PC-9 (cell line): ENCODE measurements around the gene ZNF236. TPM values are rescaled to one million over a fixed set of nuclear protein-coding genes. Genes with fewer than 3 reads are reported as not detected.

Source experiments
- BruUV-seq: library from RNA; stranded (reverse); fragments of 400-500 nt; replicated peaks from 2 replicates; lab custom pipeline; 2021; lab: Mats Ljungman, UMichigan
- CTCF ChIA-PET: fragments of 300-600 bp; sonication (Branson Sonifier 250); formaldehyde crosslinking; loops from one replicate; lab custom pipeline; 2022; ENCODE audit warnings: antibody characterized with exemption; lab: Charles Lee
- POLR2A ChIA-PET: fragments of 300-600 bp; sonication (Branson Sonifier 250); formaldehyde crosslinking; loops from one replicate; lab custom pipeline; 2022; ENCODE audit warnings: antibody characterized with exemption; ENCODE audit not compliant: unreplicated experiment; lab: Charles Lee
- DNase-seq, 2 experiments: peaks; one replicate each; pipeline versions ENCODE4 v3.0.0 to v3.0.0-alpha.2; 2015 to 2022; ENCODE audit warnings: mixed read lengths in 1 of 2
- H2AFZ ChIP-seq: fragments of 200-600 bp; sonication (generic); 2 replicates; pipeline ENCODE4 v1.8.1; 2017; ENCODE audit warnings: antibody characterized with exemption
- H3F3A ChIP-seq: fragments of 200-600 bp; sonication (generic); 2 replicates; pipeline ENCODE4 v1.8.1; 2017; ENCODE audit warnings: antibody characterized with exemption, mild to moderate bottlenecking, low read depth; ENCODE audit not compliant: insufficient read depth
- H3K27ac ChIP-seq: fragments of 200-600 bp; sonication (generic); 2 replicates; pipeline ENCODE4 v1.6.1; 2016; ENCODE audit warnings: mixed run types
- H3K27me3 ChIP-seq: fragments of 200-600 bp; sonication (generic); 2 replicates; pipeline ENCODE4 v1.6.1; 2016; ENCODE audit warnings: low read depth, mixed run types; ENCODE audit not compliant: insufficient read depth
- H3K36me3 ChIP-seq: fragments of 200-600 bp; sonication (generic); 2 replicates; pipeline ENCODE4 v1.6.1; 2016; ENCODE audit warnings: low read depth, mixed run types
- H3K4me1 ChIP-seq: fragments of 200-600 bp; sonication (generic); replicated peaks from 2 replicates; pipeline ENCODE4 v1.6.1; 2016; ENCODE audit warnings: mixed run types; ENCODE audit not compliant: insufficient read depth
- H3K4me2 ChIP-seq: fragments of 200-600 bp; sonication (generic); 2 replicates; pipeline ENCODE4 v1.6.1; 2017; ENCODE audit warnings: mixed run types
- H3K4me3 ChIP-seq: fragments of 200-600 bp; sonication (generic); 2 replicates; pipeline ENCODE4 v1.6.1; 2016; ENCODE audit warnings: mixed run types
- H3K79me2 ChIP-seq: fragments of 200-600 bp; sonication (generic); 2 replicates; pipeline ENCODE4 v1.6.1; 2017; ENCODE audit warnings: low read depth, mixed run types
- H3K9me2 ChIP-seq: fragments of 200-600 bp; sonication (generic); 2 replicates; pipeline ENCODE4 v1.8.1; 2017; ENCODE audit warnings: mild to moderate bottlenecking; ENCODE audit not compliant: insufficient read depth
- H3K9me3 ChIP-seq: fragments of 200-600 bp; sonication (generic); 2 replicates; pipeline ENCODE4 v1.8.1; 2016; ENCODE audit warnings: low read depth; ENCODE audit not compliant: insufficient read depth
- H4K20me1 ChIP-seq: fragments of 200-600 bp; sonication (generic); 2 replicates; pipeline ENCODE4 v1.8.1; 2017; ENCODE audit not compliant: insufficient read depth
- EZH2 ChIP-seq: fragments of 200-600 bp; sonication (generic); IDR thresholded peaks from 2 replicates; pipeline ENCODE4 v1.8.0; 2017; ENCODE audit warnings: antibody characterized with exemption, low read depth
- intact Hi-C: fragments of 100-400 bp; cut with micrococcal nuclease; formaldehyde crosslinking; loops from one replicate; pipeline ENCODE4 v1.10.0; 2022; ENCODE audit not compliant: unreplicated experiment
- total RNA-seq: library from RNA; stranded (reverse); gene quantifications from 2 replicates; pipeline ENCODE4 v1.2.3, GENCODE V29; 2021
- TF ChIP-seq, protein P1 (sequence below): fragments of 200-600 bp; sonication (generic); conservative IDR thresholded peaks from 2 replicates; pipeline ENCODE4 v1.6.1; 2017; ENCODE audit warnings: mixed run types, antibody characterized with exemption, mild to moderate bottlenecking, moderate library complexity

ZNF236 gene
- total RNA-seq, 1 experiment from 2014 or later = 10.8 TPM

DNA sequence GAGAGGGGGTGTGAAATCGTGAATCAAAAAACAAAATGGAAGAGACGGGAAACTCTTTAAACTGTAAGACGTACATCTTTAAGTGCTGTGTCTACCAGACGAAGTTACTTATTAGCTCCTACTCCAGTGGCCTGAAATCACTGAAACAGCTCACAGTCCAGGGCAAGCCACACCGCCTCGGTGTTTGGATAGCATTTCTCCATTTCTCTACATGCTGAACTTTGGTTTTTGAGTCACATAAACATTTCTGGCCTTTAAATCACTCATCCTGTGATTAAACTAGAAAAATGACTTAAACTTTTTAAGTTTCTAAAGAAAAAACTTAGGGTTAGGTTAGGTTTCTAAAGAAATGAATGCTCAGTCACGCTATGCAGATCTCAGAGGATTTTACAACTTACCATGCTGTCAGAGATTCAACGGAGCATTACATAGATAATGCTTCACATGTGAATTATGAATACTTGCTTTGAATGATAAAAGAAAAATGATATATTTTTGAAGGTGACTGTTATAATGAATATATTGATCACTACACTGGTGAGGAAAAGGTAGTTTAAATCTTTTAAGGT is 171.8 kb downstream of the ZNF236 start:
- no peak for TF ChIP-seq EZH2
- TF ChIP-seq, protein P1, sequence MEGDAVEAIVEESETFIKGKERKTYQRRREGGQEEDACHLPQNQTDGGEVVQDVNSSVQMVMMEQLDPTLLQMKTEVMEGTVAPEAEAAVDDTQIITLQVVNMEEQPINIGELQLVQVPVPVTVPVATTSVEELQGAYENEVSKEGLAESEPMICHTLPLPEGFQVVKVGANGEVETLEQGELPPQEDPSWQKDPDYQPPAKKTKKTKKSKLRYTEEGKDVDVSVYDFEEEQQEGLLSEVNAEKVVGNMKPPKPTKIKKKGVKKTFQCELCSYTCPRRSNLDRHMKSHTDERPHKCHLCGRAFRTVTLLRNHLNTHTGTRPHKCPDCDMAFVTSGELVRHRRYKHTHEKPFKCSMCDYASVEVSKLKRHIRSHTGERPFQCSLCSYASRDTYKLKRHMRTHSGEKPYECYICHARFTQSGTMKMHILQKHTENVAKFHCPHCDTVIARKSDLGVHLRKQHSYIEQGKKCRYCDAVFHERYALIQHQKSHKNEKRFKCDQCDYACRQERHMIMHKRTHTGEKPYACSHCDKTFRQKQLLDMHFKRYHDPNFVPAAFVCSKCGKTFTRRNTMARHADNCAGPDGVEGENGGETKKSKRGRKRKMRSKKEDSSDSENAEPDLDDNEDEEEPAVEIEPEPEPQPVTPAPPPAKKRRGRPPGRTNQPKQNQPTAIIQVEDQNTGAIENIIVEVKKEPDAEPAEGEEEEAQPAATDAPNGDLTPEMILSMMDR = no peak
- Histone ChIP-seq H3K27me3 (no peaks in the 10 kb centered on the region), H3K9me2 (no peaks in the 10 kb centered on the region), H3K4me3 (no peak overlapping the region), H2AFZ (no peak overlapping the region), H3K27ac (no peak overlapping the region), H3K4me1 (no peaks in the 10 kb centered on the region), H3K36me3 (no peaks in the 10 kb centered on the region), H4K20me1 (no peaks in the 10 kb centered on the region), H3K4me2 (no peak overlapping the region), H3K9me3 (no peaks in the 10 kb centered on the region), H3K79me2 (no peaks in the 10 kb centered on the region), H3F3A (peaks cover 7% of the 10 kb centered on the region; the same call in 1 of the 2 replicates)
- CTCF ChIA-PET = no interaction called here
- intact Hi-C loops = no loop called here
- no peak for DNase-seq
- POLR2A ChIA-PET = no interaction called here
- no TSS peak for BruUV-seq

DNA sequence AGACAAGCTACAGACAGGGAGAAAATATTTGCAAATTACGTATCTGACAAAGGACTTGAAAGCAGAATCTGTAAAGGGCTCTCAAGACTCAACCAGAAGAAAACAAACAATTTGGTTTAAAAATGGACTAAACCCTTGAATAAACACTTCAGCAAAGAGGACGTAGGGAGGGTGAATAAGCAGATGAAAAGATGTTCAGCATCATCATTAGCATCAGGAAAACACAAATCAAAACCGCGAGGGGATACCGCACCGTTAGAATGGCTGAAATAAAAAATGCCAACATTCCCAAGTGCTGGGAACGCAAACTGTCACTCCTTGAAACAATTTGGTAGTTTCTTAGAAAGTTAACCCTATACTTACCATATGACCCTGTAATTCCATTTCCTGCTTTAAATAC is 173.5 kb downstream of the ZNF236 start:
- Histone ChIP-seq H2AFZ (no peak overlapping the region), H3K27me3 (no peaks in the 10 kb centered on the region), H4K20me1 (peaks cover 6% of the 10 kb centered on the region; the same call in 1 of the 2 replicates), H3K9me2 (no peaks in the 10 kb centered on the region), H3K27ac (no peak overlapping the region), H3K4me3 (no peak overlapping the region), H3K4me1 (no peaks in the 10 kb centered on the region), H3K9me3 (no peaks in the 10 kb centered on the region), H3F3A (peaks cover 11% of the 10 kb centered on the region; the same call in 1 of the 2 replicates), H3K36me3 (no peaks in the 10 kb centered on the region), H3K79me2 (no peaks in the 10 kb centered on the region), H3K4me2 (no peak overlapping the region)
- CTCF ChIA-PET = no interaction called here
- TF ChIP-seq, protein P1 = no peak
- no peak for TF ChIP-seq EZH2
- no TSS peak for BruUV-seq
- no peak for DNase-seq
- POLR2A ChIA-PET = interaction anchor here (0.6 kb wide), 1 partner anchor 206 kb away, joined by 6 read pairs; no protein-coding TSS in a partner anchor
- intact Hi-C loops = no loop called here

DNA sequence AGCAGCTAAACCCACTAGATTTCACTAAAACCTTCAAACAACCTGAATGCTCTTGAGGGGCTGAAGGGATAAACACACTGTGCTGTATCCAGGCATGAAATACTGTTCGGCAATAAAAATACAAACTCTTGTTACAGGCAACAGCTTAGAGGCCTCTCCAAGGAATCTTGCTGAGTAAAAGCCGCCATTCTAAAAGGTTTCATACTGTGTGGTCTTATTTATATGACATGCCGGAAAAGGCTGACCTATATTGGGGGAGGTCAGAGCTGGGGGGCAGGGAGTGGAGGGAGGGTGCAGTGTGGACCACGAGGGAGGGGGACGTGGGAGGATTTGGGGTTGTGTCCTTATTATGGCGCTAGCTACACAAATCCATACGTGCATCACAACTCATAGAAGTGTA is 174.1 kb downstream of the ZNF236 start:
- no peak for DNase-seq
- Histone ChIP-seq H3K27me3 (no peaks in the 10 kb centered on the region), H2AFZ (no peak overlapping the region), H3F3A (peaks cover 16% of the 10 kb centered on the region; the same call in 1 of the 2 replicates), H4K20me1 (peaks cover 6% of the 10 kb centered on the region; the same call in 1 of the 2 replicates), H3K4me3 (no peak overlapping the region), H3K4me2 (no peak overlapping the region), H3K36me3 (no peaks in the 10 kb centered on the region), H3K9me3 (no peaks in the 10 kb centered on the region), H3K9me2 (no peaks in the 10 kb centered on the region), H3K27ac (no peak overlapping the region), H3K4me1 (no peaks in the 10 kb centered on the region), H3K79me2 (no peaks in the 10 kb centered on the region)
- TF ChIP-seq, protein P1 = no peak
- no peak for TF ChIP-seq EZH2
- CTCF ChIA-PET = interaction anchor here (0.6 kb wide), 1 partner anchor 27 kb away, joined by 5 read pairs; no protein-coding TSS in a partner anchor
- no TSS peak for BruUV-seq
- intact Hi-C loops = no loop called here
- POLR2A ChIA-PET = interaction anchor here (0.6 kb wide), 1 partner anchor 206 kb away, joined by 6 read pairs; no protein-coding TSS in a partner anchor
